CD4-positive, alpha-beta memory T cell (primary cell): ENCODE results near the gene MAST4. TPM values are rescaled to one million over a fixed set of nuclear protein-coding genes. Genes with fewer than 3 reads are reported as not detected.
A peak's percentile ranks its signal among the peaks of the same experiment; 100 is the strongest.

Source experiments
- CTCF ChIA-PET: fragments of 350-600 bp; sonication (Branson Sonifier 250); formaldehyde crosslinking; loops from one replicate; lab custom pipeline; 2021; ENCODE audit warnings: inconsistent platforms; ENCODE audit not compliant: partially characterized antibody; lab: Charles Lee
- POLR2A ChIA-PET: fragments of 350-600 bp; sonication (Branson Sonifier 250); formaldehyde crosslinking; loops from one replicate; lab custom pipeline; 2021; ENCODE audit not compliant: partially characterized antibody; lab: Charles Lee
- DNase-seq, 5 donors: peaks; one replicate each; pipeline versions ENCODE4 v3.0.0 to v3.0.0-alpha.2; 2020 to 2022; ENCODE audit warnings: mixed read lengths in 1 of 5
- H3K27ac ChIP-seq: one replicate; pipeline ENCODE4 v1.7.0; 2013; ENCODE audit warnings: low read depth, low read length
- H3K27me3 ChIP-seq: 2 replicates; pipeline ENCODE4 v1.7.0; 2013; ENCODE audit warnings: mild to moderate bottlenecking, low read length, moderate library complexity; ENCODE audit not compliant: insufficient read depth
- H3K36me3 ChIP-seq: 2 replicates; pipeline ENCODE4 v1.7.0; 2013; ENCODE audit warnings: mild to moderate bottlenecking, low read length, moderate library complexity; ENCODE audit not compliant: insufficient read depth
- H3K4me1 ChIP-seq: 2 replicates; pipeline ENCODE4 v1.7.0; 2013; ENCODE audit warnings: mild to moderate bottlenecking, low read length, moderate library complexity; ENCODE audit not compliant: insufficient read depth
- H3K4me3 ChIP-seq, 2 donors: one replicate each; pipeline ENCODE4 v1.7.0; 2013; ENCODE audit warnings: low read length in 2 of 2, mild to moderate bottlenecking in 1 of 2
- H3K9me3 ChIP-seq, 2 donors: one replicate each; pipeline ENCODE4 v1.7.0; 2013; ENCODE audit warnings: low read length in 2 of 2, control low read depth in 1 of 2; ENCODE audit not compliant: control insufficient read depth in 1 of 2
- H3K27ac Mint-ChIP-seq, 7 donors: one replicate each; pipeline ENCODE4 v1.8.0; 2020 to 2021; ENCODE audit warnings: mixed read lengths in 7 of 7, mild to moderate bottlenecking in 6 of 7, inconsistent platforms in 3 of 7, moderate library complexity in 3 of 7
- H3K27me3 Mint-ChIP-seq, 2 donors: one replicate each; pipeline ENCODE4 v1.8.0; 2020 to 2021; ENCODE audit warnings: mixed read lengths in 2 of 2
- H3K36me3 Mint-ChIP-seq, 2 donors: one replicate each; pipeline ENCODE4 v1.8.0; 2020 to 2021; ENCODE audit warnings: mixed read lengths in 2 of 2, inconsistent platforms in 1 of 2, mild to moderate bottlenecking in 1 of 2
- H3K4me1 Mint-ChIP-seq, 4 donors: one replicate each; pipeline ENCODE4 v1.8.0; 2020 to 2021; ENCODE audit warnings: mixed read lengths in 4 of 4, mild to moderate bottlenecking in 1 of 4
- H3K4me3 Mint-ChIP-seq, 8 donors: one replicate each; pipeline ENCODE4 v1.8.0; 2020 to 2021; ENCODE audit warnings: mixed read lengths in 8 of 8, mild to moderate bottlenecking in 7 of 8, moderate library complexity in 6 of 8, inconsistent platforms in 3 of 8
- H3K9me3 Mint-ChIP-seq, 8 donors: one replicate each; pipeline ENCODE4 v1.8.0; 2020 to 2021; ENCODE audit warnings: mixed read lengths in 8 of 8, mild to moderate bottlenecking in 5 of 8, inconsistent platforms in 3 of 8, moderate library complexity in 1 of 8
- intact Hi-C: fragments of 100-400 bp; cut with micrococcal nuclease; formaldehyde crosslinking; loops from one replicate; pipeline ENCODE4 v1.15.1; 2023
- polyA plus RNA-seq, 2 donors: library from polyadenylated mRNA; unstranded; fragments of 300-500 nt; fragmentation: Illumina TruSeq; gene quantifications; one replicate each; pipeline ENCODE4 v1.2.3, GENCODE V29; 2021
- total RNA-seq, 2 experiments: library from RNA; stranded (reverse); gene quantifications; one replicate each; pipeline ENCODE4 v1.2.3, GENCODE V29; 2021

Gene MAST4
- total and polyA plus RNA-seq, 4 experiments from 2014 or later: 9.2 to 27.0 (median 21.3) TPM

DNA sequence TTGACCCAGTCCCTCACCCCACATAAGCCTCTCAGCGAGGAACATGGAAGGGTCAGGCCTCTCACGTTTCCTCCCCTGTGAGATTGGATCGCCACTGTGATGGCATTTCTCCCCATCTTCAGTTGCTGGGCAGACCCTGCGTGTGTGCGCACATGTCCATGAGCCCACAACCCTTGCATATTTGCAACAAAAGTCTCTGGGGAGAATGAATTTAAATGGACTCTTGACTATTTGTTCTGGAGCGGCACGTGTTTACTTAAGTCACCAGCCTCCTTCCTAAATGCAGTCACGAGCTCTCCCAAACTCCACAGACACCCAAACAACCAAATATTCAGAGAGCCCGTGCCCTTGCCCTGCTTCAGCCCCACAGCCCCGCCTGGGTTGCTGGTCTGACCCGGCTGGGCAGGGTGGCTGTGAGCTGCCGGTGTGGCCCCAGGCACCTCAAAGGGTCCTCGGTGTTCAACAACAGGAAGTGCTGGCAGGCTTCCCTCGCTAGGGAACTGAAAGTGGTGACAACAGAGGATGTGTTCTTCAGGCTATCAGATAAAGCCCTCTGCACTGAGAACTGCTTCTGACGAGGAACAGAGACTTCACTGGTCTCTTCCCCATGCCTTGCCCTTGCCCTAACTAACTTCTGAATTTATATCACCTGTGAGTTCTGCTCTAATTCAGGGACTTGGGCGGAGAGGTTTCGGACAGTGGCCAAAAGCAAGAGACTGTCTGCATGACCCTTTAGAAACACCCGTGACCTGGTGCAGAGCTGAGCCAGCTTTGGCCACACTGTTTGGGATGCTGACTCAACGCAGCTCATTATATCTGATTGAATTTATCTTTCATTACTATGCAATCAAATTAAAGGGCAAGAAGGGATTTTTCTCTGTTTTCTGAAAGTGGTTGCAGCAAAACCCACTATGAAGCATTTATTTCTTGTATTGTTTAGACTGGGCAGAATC lies 619.6 kb downstream of the MAST4 start:
- Histone ChIP-seq H3K27ac (peak overlapping the region; percentile 52), H3K4me3 (peak overlapping the region; percentile 10 to 44), H3K36me3 (no peaks in the 10 kb centered on the region), H3K4me1 (peaks cover 65% of the 10 kb centered on the region), H3K9me3 (no peaks in the 10 kb centered on the region), H3K27me3 (no peaks in the 10 kb centered on the region)
- no peaks in the 10 kb centered on the region for H3K27me3 Mint-ChIP-seq
- H3K36me3 Mint-ChIP-seq: no peaks in the 10 kb centered on the region
- intact Hi-C loops: loop anchor here (5.0 kb wide), 1 partner anchor 1002 kb away; the partner anchor contains the start of gene PIK3R1
- H3K9me3 Mint-ChIP-seq: peaks cover 0 to 3% (median 0%) of the 10 kb centered on the region in 8 donors
- H3K27ac Mint-ChIP-seq: peak overlapping the region; percentile 94 to 99 (median 98)
- H3K4me1 Mint-ChIP-seq: peaks cover 57 to 68% (median 60%) of the 10 kb centered on the region in 4 donors
- CTCF ChIA-PET: interaction anchor here (0.8 to 29.6 kb wide), 5 partner anchors 9 to 1038 kb away, joined by 3 to 851 read pairs (median 18); no protein-coding TSS in a partner anchor
- POLR2A ChIA-PET: interaction anchor here (0.8 to 11.0 kb wide), 15 partner anchors 10 to 1733 kb away, joined by 3 to 115 read pairs (median 5); partner anchors contain the start of gene PIK3R1
- peak overlapping the region; percentile 52 to 91 (median 82) for H3K4me3 Mint-ChIP-seq
- peak; percentile 72 to 82 (median 80) for DNase-seq

DNA sequence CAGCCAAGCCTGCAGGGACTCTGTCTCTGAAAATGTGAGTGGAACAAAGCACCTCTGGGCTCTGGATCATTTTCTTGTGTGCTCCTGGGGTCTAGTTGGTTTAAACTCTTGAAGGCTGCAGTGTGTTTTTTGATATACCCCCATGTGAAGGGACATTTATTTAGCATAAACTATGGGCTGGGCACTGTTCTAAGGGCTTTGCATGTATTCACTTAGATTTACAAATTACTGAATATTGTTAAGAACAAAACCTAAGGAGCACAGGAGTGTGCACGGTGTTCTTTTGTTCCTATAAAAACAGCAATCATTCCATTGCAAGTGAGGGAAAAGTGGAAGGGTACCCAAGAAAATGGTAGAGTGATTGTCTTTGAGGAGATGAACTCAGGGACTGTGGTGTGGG lies 620.4 kb downstream of the MAST4 start:
- Histone ChIP-seq H3K4me1 (peaks cover 72% of the 10 kb centered on the region), H3K9me3 (no peaks in the 10 kb centered on the region), H3K4me3 (peak overlapping the region; percentile 10 to 44), H3K36me3 (no peaks in the 10 kb centered on the region), H3K27ac (peak overlapping the region; percentile 52), H3K27me3 (no peaks in the 10 kb centered on the region)
- Mint-ChIP-seq H3K27ac (peak overlapping the region; percentile 94 to 99 (median 98)), H3K9me3 (peaks cover 0 to 3% (median 0%) of the 10 kb centered on the region in 8 donors), H3K4me3 (peak overlapping the region in 7 of 8 donors; percentile 69 to 91 (median 82)), H3K36me3 (no peaks in the 10 kb centered on the region), H3K4me1 (peaks cover 60 to 76% (median 66%) of the 10 kb centered on the region in 4 donors), H3K27me3 (no peaks in the 10 kb centered on the region)
- DNase-seq: no peak
- CTCF ChIA-PET: interaction anchor here (2.6 to 29.6 kb wide), 3 partner anchors 10 to 54 kb away, joined by 18 to 851 read pairs (median 26); no protein-coding TSS in a partner anchor
- POLR2A ChIA-PET: interaction anchor here (0.8 to 11.0 kb wide), 9 partner anchors 10 to 1734 kb away, joined by 3 to 115 read pairs (median 10); no protein-coding TSS in a partner anchor
- intact Hi-C loops: loop anchor here (5.0 kb wide), 1 partner anchor 1001 kb away; the partner anchor contains the start of gene PIK3R1
